GM18858 (cell line): ENCODE results near the gene GBP3.
"Not testable (repeated sequence)": the region's sequence is repeated elsewhere in the genome, so short reads cannot be mapped to it uniquely, and the experiment has no call there.

Experiments
- ATAC-seq: cut with Tn5 transposase; IDR thresholded peaks from one replicate; pipeline ENCODE4 v1.9.1; 2021; ENCODE audit not compliant: unreplicated experiment

The GBP3 gene, protein sequence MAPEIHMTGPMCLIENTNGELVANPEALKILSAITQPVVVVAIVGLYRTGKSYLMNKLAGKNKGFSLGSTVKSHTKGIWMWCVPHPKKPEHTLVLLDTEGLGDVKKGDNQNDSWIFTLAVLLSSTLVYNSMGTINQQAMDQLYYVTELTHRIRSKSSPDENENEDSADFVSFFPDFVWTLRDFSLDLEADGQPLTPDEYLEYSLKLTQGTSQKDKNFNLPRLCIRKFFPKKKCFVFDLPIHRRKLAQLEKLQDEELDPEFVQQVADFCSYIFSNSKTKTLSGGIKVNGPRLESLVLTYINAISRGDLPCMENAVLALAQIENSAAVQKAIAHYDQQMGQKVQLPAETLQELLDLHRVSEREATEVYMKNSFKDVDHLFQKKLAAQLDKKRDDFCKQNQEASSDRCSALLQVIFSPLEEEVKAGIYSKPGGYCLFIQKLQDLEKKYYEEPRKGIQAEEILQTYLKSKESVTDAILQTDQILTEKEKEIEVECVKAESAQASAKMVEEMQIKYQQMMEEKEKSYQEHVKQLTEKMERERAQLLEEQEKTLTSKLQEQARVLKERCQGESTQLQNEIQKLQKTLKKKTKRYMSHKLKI

DNA sequence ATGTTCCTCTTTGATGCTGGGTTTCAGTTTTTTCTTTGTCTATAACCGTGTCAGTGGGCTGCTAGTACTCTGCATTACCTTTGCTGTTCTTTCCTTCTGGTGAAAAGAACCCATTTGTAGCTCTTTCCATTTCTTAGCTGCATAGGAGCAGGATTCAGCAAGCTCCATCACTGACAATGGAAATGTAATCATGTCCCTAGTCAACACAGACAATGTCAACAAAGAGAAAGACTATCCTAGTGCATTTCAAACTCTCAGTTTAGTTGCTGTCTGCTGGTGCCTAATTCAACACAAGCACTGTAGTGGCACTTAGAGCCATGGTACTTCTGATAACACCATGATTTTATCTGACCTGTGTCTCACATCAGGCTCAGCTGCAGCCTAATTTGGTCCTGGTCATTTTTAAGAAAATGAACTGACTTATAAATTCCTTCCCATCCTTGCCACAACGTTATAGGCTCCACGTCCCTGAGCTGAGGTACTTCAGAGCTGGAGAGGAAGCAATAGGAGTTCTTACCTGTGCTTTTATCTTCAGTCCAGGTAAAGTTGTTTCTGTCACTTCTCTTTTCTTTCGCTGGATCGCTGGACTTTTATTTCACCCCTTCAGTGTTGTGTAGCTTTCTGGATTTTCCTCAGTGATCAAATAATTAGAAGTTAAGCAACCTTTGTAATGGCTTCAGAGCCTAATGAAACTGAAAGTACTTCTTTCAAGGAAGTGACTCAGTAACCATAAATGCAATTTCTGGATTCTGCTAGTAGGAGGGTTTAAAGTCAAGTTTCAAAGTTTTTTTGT, at the start of gene GBP3:
GBP3 (minus strand) TSS at position 700 of the 793 bp plus-strand sequence. CDS start 2,145 bp downstream, outside the sequence.
- ATAC-seq: peak; percentile 83

DNA sequence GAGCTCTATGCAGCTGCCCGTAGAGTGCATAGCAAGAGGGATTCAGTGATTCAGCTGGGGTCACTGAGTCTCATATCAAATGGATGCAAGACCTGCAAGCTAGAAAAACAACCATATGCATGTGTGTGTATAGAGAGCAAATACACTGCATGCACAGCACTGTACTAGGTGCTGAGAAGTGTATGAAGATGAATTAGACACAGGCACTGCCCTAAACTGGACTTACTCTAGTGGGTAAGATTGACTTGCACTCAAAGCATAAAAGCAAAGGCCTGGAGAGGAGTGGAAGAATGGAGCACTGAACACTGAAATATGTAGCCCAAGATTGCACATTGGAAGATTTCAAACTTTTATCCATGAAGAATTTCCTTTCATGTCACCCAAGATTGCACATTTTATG, 47.8 kb upstream of the GBP3 start:
- no peak for ATAC-seq

DNA sequence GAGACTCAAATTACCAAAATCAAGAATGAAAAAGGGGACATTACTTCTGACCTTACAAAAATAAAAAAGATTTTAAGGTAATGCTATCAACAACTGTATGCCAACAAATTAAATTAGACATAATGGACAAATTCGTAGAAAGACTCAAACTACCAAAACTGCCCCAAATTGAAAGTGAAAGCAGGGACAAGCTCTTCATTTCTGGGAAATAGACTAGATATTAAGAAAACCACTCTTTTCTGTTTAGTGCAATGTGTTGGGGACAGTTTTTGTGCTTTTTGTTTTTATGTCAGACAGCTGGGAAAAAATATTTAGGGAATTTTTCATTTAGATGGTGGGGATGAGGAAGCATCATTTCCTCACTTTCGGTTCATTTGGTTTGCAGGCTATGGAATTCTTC, 47.3 kb upstream of the GBP3 start:
- ATAC-seq: no peak

DNA sequence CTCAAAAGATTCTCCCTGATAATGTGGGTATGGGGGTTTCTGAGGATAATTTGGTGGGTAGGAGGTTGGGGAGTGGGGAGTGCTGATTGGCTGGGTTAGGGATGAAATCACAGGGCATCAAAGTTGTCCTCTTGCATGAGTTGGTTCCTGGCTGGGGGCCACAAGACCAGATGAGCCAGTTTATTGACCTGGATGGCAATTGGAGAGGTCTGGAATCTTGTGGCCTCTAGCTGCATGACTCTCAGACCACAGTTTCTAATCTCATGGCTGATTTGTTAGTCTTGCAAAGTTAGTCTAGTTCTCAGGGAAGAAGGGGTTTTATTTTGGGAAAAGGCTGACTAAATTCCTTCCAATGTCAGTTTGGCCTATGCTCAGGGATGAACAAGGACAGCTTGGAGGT, 45.6 kb upstream of the GBP3 start:
- ATAC-seq: no peak

DNA sequence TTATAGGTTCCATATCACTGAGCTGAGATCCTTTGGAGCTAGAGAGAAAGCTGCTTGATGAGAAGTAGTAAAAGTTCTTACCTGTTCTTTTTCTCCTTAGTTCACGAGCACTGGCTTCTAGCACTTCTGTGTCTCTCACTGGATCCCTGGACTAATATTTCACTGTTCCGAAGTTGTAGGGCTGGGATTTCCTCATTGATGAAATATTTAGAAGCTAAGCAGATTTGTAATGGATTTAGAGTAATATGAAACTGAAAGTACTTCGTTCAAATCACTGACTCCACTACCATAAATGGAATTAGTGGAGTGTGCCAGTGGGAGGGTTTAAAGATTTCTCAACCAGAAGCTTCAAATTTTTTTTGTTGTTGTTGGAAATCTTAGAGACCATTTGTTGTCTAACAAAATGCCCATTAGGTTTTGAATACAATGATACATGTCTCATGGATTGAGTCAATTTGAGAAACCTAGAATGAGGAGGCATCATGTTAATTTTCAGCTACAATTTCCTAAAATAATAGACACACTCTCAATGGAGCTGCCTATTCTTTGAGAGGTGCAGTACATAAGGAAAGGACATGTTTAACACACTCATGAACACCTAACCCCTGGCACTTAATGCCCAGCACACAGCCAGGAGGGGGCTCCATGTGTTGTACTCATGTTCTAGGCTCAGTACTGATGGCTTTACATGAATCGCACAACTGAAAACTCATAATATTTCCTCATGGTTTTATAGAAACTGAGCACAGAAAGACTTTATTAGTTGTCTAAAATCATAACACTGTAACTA, 42.6 kb upstream of the GBP3 start, which contains the start of gene GBP1:
GBP1 (minus strand) TSS at position 130 of the 790 bp plus-strand sequence. CDS start 1,974 bp downstream, outside the sequence.
- peak; percentile 55 for ATAC-seq

DNA sequence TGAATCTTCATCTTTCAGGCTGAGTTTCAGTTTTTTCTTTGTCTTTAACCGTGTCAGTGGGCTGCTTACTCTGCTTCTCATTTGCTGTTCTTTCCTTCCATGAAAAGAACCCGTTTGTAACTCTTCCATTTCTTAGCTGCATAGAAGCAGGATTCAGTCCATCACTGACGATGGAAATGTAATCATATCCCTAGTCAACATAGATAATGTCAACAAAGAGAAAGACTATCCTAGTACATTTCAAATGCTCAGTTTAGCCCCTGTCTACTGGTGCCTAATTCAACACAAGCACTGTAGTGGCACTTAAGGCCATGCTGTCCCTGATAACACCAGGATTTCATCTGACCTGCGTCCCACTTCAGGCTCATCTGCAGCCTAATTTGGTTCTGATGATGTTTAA, 42.0 kb upstream of the GBP3 start:
- ATAC-seq: peak; percentile 29

DNA sequence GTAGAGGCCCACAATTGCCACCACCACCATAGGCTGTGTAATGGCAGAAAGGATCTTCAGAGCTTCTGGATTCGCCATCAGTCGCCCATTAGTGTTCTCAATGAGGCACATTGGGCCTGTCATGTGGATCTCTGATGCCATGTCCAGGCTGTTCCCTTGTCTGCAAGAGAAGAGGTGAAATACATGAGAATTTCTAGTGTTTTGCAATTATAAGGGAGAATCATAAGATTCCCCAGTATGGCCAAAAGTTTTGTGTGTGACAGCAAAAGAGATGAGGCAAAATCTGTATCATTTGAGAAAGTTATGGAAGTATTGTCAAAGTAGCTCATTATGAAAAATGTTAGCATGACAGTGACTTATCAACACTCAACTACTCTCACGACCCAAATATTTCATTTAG, 40.4 kb upstream of the GBP3 start:
- no peak for ATAC-seq

DNA sequence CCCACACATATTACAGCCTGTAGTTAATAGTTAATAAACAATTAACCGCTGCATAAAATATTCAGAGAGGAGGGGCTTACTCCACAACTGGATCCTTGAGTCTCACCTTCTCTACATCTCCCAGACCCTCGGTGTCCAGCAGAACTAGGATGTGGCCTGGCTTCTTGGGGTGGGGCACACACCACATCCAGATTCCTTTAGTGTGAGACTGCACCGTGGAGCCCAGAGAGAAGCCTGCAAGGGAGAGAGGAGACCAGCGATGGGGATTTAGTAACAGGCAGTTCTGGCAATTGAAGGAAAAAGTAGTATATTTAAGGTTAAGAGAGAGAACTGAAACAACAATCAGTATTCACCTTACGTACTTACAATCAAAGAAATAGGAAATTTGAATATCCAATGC, 37.4 kb upstream of the GBP3 start:
- no peak for ATAC-seq

DNA sequence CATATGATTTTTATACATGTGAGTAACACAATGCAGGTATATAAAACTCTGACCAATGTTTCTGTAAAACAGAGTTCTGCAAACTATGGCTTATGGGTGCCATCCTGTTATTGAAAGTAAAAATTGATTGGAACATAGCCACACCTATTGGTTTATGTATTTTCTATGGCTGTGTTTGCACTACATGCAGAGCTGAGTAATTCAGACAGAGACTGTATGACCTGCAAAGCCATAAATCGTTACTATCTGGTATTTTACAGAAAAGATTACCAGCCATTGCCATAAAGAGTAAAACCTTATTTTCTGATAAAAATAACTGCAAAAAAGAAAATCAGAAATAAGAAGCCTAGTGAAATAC, 29.3 kb upstream of the GBP3 start:
- no peak for ATAC-seq

DNA sequence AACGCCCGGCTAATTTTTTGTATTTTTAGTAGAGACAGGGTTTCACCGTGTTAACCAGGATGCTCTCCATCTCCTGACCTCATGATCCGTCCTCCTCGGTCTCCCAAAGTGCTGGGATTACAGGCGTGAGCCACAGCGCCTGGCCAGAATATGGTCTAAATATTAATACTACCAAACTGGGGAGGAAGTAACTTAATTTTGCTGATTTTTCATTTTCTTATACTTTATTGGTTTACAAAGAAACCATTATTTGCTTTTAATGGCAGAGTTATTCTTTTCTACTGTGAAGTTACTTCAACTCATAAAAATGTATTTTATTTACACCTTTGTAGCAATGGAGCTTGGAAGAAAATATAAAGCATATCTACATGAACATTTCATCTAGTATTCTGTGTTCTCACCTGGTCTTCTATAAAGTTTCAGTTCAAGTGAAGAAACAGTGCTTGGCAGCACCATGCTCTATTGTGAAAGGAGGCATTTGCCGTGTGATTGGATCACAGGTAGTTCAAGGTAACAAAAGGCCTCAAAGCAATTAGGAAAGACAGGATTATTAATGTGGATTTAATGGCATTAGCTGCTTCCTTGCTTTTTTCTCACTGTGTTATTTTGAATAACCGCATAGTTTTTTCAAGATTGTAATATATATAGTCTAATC, 28.8 kb upstream of the GBP3 start:
- no peak for ATAC-seq

DNA sequence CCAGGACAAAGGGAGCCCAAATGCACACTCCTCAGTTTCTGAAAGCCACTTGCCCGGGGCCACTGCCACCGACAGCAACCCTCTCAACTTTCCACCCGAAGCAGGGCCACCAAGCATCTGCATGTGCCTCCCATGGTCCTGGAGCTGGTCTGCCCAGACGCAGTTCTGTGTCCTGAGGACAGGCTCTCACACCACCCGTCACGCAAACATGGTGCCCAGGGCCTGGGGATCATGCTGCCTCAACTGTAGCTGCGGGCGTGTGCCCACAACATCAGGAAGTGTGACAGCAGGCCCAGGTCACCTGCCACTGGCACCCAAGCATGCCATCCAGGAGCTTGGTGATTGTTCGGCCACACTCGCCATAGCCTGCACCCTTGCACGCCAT, 28.0 kb upstream of the GBP3 start:
- ATAC-seq: no peak

DNA sequence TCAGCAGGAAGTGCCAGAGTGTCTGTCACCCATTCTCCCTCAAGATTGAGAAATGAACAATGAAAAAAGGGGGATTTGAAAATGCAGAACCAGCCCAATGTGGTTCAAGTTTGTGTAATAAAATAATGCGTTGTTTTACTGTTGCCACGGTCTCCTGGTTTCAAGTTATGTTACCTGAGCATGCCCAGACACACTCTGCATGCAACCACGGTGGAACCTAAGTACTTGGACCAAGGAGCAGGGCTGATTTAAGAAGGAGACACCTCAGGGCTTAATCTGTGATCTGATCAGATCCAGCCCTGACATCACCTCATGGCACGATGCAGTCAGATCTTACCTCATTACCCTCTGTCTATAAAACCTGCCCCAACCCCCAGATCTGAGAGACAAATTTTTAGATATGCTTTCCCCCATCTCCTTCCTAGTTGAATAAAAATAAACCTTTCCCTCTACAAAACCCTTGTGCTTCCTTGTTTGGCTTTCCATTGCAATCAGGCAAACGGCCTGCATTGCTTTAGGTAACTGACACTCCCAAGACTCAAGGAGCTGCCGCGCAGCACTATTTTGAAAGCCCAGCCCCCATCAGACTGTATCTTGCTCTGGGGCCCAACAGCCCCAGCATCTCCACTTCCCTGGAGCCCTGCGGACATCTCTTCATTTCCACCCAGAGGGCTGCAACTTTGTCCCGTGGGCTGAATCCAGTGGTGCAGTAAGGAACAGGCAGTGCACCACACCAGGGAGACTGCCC, 27.4 kb upstream of the GBP3 start:
- ATAC-seq: not testable (repeated sequence)

DNA sequence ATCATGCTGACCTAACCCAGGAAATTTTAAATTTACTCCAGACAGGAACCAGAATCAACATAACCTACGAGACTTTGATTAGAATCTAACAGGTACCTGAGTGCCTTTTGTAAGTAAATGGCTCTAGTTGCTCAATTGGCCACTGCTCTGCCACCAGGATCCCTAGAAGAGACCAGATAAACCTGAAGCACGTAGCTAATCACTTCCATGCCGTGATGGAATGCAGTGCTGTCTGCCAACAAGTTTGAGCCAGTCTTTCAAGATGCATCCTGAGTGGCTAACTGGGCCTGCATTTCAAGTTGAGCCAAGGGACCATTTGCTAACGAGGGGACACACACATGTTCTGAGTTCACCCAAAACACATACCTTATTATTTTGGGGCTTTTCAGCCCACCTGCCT, 26.5 kb upstream of the GBP3 start:
- ATAC-seq: not testable (repeated sequence)

DNA sequence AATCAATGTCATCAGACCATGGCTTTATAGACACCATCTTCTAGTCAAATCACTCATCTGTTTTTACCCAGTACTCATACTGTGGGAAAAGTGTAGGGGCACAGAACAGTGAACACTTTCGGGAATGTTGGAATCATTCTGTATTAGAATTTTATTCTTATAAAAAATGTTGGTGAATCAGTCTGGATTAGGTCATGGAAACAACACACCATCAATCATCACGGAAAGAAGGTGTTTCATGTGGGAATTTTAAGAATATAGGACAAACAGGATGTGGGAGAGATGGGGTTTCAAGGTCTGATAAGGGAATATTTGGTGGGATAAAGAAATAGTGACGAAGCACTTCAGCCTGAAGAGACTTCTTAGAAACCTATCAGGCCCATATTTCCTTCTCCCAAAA, 25.1 kb upstream of the GBP3 start:
- no peak for ATAC-seq

DNA sequence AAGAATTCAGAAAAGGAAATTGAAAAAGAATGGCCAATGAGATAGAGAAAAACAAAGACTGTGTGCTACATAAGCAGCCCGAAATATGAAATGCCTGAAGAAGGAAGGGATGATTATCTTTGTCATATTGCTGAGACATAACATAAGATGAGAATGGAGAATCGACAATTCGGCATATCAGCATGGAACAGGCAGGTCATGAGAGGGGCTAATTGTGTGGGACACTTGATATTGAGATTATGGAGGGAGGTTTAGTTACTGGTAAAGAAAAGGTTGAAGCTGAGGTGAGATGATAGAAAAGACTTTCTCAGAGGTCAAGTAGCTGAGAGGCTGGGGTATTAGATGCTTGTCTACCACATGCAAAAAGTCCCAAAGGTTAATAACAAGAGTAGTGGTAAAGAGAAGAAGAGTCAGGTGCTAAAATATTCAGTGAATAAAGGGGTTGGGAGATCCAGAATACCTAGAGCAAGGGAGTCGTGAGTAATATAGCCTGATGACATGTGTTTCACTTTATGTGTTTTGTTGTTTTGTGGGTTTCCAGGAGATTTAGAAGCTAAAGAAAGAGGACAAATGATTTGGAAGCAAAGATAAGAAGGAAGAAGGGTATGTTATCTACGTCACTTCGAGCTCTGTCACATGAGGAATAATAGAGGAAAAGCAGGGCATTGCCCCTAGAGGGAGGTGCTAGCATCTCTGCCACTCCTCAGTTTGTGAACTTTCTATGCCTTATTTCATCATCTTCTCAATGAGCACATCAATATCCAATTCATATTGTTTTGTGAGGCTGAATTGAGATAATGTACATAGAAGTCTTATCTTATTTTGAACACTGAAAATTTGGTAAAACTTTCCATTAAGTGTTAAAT, 23.9 kb upstream of the GBP3 start:
- ATAC-seq: peak; percentile 64

DNA sequence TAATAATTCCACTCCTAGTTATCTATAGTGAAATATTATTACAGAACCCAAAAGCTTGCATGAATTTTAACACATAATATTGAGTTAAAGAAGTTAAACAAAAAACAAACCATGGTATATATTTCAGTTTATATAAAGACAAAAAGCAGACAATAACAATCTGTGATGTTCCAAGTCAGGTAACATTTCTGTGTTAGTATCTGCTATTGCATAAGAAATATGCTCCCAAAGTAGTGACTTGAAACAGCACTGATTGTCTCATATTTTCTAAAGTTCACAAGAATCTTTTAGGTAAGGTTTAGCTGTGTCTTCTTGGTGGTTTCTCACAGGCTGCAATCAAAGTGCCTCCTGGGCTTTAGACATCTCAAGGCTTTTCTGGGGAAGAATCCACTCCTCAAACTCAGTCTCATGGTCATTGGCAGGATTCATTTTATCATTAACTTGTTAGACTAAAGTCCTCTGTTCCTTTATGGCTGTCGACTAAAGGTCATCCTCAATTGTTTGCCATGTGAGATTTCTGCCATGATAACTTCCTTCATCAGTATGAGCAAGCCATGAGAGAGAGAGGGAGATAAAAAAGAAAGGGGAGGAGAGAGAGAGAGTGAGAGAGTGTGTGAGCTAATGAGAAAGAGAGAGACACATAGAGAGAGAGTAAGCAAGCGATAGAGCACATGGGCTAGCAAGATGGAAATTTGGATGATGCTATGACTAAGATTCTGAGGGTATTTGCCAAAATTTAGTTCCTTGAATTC, 22.5 kb upstream of the GBP3 start:
- ATAC-seq: no peak

DNA sequence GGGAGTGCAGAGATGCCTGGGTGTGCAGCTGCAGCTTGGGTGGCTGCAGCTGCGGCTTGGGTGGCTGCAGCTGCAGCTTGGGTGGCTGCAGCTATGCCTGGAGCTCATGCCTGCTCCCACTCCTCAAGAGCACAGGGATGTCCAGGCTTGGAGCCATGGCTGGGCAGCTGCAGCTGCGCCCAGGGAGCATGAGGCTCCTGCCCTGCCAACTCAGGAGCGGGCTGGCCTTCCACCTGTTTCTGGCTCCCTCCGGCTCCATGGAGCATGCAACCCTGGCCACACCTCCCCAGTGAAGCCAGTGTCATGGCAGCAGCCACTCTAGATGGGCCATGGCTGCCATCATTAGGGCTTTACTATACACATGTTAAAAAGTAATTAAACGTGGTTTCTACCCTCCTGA, 21.3 kb upstream of the GBP3 start:
- ATAC-seq: no peak

DNA sequence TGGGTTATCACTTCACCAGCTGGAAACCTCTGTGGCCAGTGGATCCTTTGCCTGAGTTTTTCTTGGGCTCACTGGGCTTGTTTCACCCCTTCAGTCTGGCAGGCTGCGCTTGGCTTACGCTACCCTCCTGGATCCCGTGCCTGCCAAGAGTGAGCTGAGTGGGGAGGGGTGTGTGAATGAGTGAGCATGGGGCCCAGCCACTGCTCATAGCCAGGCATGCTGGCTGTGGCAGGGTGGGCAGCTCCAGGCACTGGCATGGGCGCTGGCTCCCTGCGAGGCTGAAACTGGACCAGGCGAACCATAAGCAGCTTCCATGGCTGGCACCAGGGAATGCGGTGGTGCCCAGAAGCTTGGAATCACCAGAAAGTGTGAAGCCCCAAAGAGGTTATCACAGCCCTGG, 19.8 kb upstream of the GBP3 start:
- no peak for ATAC-seq
